ENCODE results near the gene DCDC2.

- TF ChIP-seq CTCF (IDR thresholded peaks at IDR 0.05) (no peak), POLR2A (IDR thresholded peaks at IDR 0.05) (no peak), POLR2AphosphoS5 (IDR thresholded peaks at IDR 0.05) (no peak)
Measured at GRCh38 chr6:24356310-24356973, 1.4 kb downstream of the DCDC2 start.
